IPS DF 19.7 (cell line): ENCODE results near the gene SIN3A.
"Not testable (repeated sequence)": the region's sequence is repeated elsewhere in the genome, so short reads cannot be mapped to it uniquely, and the experiment has no call there.

Experiments
- DNase-seq: peaks from one replicate; pipeline ENCODE4 v3.0.0-alpha.2; 2013; ENCODE audit warnings: low read depth, low spot score

Gene SIN3A

GRCh38 chr15:75357976-75358673, 93.4 kb downstream of the SIN3A start:
- no peak for DNase-seq

GRCh38 chr15:75356517-75356916, 95.0 kb downstream of the SIN3A start:
- no peak for DNase-seq

GRCh38 chr15:75356006-75356405, 95.5 kb downstream of the SIN3A start:
- DNase-seq, result no peak

GRCh38 chr15:75355369-75355768, 96.1 kb downstream of the SIN3A start:
- DNase-seq, result no peak

DNA sequence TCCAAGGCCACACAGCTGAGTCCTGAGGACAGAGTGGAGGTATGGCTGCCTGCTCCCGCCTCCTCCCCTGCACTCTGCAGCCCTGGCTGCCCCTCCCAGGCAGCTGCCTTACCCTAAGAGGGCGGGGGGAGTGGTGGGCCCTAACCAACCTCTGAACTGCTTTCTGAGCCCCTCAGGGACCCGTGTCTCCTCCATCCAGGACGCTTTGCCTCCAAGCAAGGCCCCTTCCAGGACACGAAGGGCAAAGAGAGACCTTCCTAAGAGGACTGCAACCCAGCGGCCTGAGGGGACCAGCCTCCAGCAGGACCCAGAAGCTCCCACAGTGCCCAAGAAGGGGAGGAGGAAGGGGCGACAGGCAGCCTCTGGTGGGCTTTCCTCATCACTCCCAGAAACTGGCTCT, 97.0 kb downstream of the SIN3A start:
- DNase-seq, result no peak

DNA sequence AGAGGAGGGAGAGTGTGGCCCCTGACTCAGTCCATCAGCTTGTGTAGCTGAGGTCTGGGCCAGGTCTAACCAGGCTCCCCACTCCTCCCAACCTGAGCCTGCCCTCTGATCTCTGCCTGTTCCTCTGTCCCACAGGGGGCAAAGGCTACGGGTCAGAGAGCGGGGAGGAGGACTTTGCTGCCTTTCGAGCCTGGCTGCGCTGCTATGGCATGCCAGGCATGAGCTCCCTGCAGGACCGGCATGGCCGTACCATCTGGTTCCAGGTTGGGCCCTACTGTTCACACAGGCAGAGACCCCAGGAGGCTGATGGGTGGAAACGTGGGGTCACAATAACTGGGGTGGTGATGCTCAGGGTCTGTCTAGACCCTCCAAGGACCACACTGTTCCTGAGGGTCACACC, 97.9 kb downstream of the SIN3A start:
- no peak for DNase-seq

DNA sequence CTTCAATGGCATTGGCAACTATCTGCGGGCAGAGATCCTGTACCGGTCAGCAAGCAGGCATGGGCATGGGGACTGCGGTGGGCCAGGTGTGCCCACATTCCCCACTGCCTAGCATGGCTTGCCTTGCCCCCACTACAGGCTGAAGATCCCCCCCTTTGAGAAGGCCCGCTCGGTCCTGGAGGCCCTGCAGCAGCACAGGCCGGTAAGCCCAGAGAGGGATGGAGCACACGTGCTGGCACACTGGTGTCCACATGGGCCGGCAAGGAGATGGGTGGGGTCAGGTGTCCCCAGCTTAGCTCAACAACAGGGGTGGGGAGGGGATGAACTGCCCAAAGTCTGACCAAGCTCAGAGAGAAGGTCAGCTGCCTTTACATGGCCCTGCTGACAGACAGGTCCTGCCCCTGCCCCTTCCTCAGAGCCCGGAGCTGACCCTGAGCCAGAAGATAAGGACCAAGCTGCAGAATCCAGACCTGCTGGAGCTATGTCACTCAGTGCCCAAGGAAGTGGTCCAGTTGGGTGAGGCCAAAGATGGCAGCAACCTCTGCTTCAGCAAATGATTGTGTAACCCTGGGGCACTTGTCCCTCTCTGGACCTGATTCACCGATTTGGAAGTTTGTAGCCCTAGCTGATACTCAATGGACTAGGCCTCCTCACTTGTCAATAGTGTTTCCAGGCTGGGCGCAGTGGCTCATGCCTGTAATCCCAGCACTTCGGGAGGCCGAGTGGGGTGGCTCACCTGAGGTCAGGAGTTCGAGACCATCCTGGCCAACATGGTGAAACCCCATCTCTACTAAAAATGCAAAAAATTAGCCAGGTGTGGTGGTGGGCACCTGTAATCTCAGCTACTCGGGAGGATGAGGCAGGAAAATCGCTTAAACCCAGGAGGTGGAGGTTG, 99.1 kb downstream of the SIN3A start:
- no peak for DNase-seq

- DNase-seq, result no peak
Measured at GRCh38 chr15:75350601-75351361, 100.7 kb downstream of the SIN3A start.

DNA sequence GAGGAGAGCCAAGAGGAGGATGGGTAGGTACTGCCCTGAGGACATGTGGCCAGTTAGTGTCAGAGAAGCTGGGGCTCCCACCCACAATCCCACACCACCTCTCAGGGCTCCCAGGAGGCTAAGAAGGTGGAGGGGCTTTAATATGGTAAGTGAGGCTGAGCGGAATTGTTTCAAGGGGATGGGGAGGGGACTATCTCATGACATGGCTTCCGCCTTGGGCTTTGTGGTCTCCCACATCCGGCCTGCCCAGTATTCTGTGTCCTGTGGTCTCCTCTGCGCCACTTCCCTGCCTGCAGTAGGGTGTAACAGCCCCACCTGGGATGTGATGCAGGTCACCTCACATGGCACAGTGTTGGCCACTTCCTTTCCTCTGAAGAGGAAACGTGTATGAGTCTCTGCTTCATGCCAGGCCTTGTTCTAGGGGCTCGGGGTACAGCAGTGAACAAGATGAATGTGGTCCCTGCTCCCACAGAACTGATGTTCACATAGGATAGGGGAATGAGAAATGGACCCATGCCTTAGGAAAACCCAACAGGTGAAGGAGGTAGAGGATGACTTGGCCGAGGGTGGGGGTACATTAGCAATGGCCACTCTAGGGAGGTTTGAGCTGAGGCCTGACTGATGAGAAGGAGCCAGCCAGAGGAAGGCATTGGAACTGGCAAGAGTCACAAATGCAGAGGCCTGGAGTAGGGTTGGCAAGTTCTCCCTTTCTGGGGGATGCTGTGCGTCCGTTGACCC, 101.5 kb downstream of the SIN3A start:
- DNase-seq, result no peak

DNA sequence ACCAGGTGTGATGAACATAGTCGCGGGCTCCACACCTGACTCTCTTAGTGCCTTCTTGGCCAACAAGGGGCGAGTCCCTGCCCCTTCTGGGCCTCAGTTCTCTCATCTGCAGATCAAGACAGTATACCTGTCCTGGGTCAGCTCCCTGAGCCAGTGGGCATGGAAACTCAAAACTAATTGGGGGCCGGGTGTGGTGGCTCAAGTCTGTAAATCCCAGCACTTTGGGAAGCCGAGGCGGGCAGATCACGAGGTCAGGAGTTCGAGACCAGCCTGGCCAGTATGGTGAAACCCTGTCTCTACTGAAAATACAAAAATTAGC, 102.2 kb downstream of the SIN3A start:
- not testable (repeated sequence) for DNase-seq

DNA sequence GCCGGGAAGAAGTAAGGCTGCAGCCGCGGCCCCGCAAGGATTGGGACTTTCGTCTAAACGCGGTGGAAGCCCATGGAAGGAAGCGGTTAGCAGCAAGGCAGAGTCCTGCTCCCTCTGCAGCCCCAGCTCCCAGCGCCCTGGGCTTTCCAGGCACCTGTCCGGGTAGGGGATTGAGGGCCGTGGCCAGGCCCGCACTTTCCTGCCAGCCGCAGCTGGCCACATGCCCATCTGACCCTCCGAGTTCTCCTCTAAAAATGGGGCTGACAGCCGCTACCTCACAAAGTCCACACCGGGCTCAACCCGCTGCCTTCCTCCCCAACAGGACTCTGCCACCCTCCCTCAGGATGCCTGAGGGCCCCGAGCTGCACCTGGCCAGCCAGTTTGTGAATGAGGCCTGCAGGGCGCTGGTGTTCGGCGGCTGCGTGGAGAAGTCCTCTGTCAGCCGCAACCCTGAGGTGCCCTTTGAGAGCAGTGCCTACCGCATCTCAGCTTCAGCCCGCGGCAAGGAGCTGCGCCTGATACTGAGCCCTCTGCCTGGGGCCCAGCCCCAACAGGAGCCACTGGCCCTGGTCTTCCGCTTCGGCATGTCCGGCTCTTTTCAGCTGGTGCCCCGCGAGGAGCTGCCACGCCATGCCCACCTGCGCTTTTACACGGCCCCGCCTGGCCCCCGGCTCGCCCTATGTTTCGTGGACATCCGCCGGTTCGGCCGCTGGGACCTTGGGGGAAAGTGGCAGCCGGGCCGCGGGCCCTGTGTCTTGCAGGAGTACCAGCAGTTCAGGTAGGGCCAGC, 102.7 kb downstream of the SIN3A start:
- no peak for DNase-seq

DNA sequence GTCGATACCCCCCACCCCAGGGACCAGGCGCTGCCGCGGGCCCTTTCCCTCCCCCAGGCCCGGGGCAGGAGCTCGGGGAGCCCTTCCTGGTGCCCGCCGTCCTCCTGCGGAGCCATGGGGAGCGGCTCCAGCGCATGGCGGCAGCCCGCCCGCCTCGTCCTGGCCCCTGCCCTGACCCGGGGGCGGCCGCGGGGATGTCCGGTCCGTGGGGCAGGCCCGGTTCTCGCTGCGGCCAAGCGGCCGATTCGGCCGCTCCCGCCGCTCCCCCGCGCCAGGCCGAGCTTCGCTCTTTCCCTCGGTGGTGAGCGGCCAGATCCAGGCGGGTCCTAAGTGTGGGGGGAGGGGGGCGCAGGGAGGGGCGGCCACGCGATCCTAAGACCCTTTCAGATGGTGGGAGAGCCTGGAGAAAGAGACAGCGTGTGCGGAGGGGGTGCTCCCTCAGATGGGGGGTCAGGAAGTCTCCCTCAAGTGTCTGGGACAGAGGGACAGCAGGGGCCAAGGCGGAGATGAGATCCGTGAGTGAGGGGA, 103.4 kb downstream of the SIN3A start:
- DNase-seq, result no peak

DNA sequence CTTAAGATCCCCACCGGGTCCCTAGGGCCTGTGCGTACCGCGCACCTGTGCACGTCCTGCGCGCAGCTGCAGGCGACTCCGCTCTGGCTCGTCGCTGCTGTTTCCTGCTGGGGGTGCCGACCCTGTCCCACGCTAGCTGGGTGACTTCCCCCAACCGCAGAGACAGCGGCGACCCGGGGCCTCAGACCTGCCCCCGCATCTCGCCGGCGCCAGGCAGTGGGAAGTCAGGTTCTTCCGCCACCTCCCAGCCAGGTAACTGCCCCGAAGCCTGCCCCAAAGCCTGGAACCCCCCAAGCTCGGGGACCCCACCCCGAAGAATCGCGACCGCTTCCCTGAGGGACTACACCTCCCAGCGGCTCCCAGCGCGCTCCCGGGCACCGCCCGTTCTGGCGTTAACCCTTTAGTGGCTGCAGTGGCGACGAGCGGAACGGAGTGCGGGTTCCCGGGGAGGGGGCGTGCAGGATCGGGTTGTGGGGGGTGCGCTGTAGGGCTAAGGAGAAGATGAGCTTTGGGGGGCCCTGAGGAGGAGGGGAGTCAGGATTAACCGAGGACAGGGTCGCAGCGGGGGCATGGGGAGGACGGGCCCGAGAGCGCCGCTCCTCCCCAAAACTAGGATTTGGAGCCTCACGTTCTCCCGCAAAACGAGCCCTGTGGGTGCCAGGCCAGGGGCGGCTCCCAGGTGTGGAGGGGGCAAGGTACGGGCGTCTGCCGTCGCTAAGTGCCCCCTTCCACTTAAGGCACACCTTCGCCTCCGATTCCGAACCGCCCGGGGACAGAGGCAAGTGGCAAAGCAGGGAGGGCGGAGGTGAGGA, 104.1 kb downstream of the SIN3A start:
- no peak for DNase-seq

DNA sequence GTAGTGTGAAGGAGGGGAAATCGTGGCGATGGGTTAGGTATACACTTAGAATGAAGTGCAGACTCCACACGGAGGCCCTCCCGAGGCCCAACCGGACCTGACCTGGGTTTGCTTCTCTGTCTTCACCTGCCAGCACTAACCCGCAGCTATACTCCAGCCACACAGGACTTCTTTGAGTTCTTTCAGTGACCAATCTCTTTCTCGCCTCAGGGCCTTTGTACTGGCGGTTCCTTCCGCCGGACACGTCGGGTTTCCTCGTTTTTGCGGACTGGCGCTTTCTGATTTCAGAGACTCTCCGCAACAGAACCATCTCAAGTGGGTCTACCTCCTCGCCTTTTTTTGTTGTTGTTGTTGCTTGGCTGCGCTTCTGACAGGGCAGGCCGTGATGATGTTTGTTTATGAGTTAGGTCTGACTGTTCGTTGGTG, 104.7 kb downstream of the SIN3A start, which contains the start of gene NEIL1:
NEIL1 (plus strand) TSS at position 244 of the 426 bp plus-strand sequence. CDS start 1,867 bp downstream, outside the sequence.
- DNase-seq, result no peak

- DNase-seq, result not testable (repeated sequence)
Measured at GRCh38 chr15:75343953-75344352, 107.5 kb downstream of the SIN3A start.

- DNase-seq, result no peak
Measured at GRCh38 chr15:75342221-75342620, 109.3 kb downstream of the SIN3A start.

- no peak for DNase-seq
Measured at GRCh38 chr15:75339531-75340240, 111.8 kb downstream of the SIN3A start.

- DNase-seq, result no peak
Measured at GRCh38 chr15:75338661-75339240, 112.7 kb downstream of the SIN3A start.
